Neutrophil (primary cell): ENCODE results near the gene GGACT.

Source experiments
- H3K27ac ChIP-seq: fragments of 200-600 bp; sonication (generic); 2 replicates; pipeline ENCODE4 v1.5.1; 2016; ENCODE audit warnings: mild to moderate bottlenecking, moderate library complexity
- H3K27me3 ChIP-seq: fragments of 200-600 bp; sonication (generic); 2 replicates; pipeline ENCODE4 v1.6.0; 2016; ENCODE audit warnings: mild to moderate bottlenecking
- H3K36me3 ChIP-seq: fragments of 200-600 bp; sonication (generic); 2 replicates; pipeline ENCODE4 v1.5.1; 2017
- H3K4me1 ChIP-seq, 2 experiments: fragments of 200-600 bp in 1 of 2; sonication (generic) in 1 of 2; 1 replicate in 1 of 2; 2 replicates in 1 of 2; pipeline versions ENCODE4 v1.5.1 to v1.6.1; 2013 to 2016; ENCODE audit warnings: low read depth in 1 of 2, low read length in 1 of 2, mild to moderate bottlenecking in 1 of 2, moderate library complexity in 1 of 2; ENCODE audit not compliant: control insufficient read depth in 1 of 2, insufficient read depth in 1 of 2
- H3K4me3 ChIP-seq, 2 experiments: fragments of 200-600 bp in 1 of 2; sonication (generic) in 1 of 2; 1 replicate in 1 of 2; 2 replicates in 1 of 2; pipeline ENCODE4 v1.5.1; 2013 to 2016; ENCODE audit warnings: low read depth in 1 of 2, low read length in 1 of 2, mild to moderate bottlenecking in 1 of 2, moderate library complexity in 1 of 2
- H3K9me3 ChIP-seq: fragments of 200-600 bp; sonication (generic); 2 replicates; pipeline ENCODE4 v1.5.1; 2016
- CTCF ChIP-seq: fragments of 200-600 bp; sonication (generic); IDR thresholded peaks from 2 replicates; pipeline ENCODE4 v1.5.1; 2016; ENCODE audit warnings: antibody characterized with exemption

The GGACT gene

GRCh38 chr13:100543872-100544602 lies 44.6 kb downstream of the GGACT start:
- H3K27me3 ChIP-seq = no peaks in the 10 kb centered on the region
- no peak overlapping the region for H3K4me3 ChIP-seq
- no peak overlapping the region for H3K27ac ChIP-seq
- no peaks in the 10 kb centered on the region for H3K9me3 ChIP-seq
- no peak for TF ChIP-seq CTCF
- H3K36me3 ChIP-seq = no peaks in the 10 kb centered on the region
- no peaks in the 10 kb centered on the region for H3K4me1 ChIP-seq

- TF ChIP-seq CTCF = no peak
- Histone ChIP-seq H3K4me1 (no peaks in the 10 kb centered on the region), H3K27ac (no peak overlapping the region), H3K9me3 (no peaks in the 10 kb centered on the region), H3K27me3 (no peaks in the 10 kb centered on the region), H3K4me3 (no peak overlapping the region), H3K36me3 (no peaks in the 10 kb centered on the region)
Observed at GRCh38 chr13:100542826-100543156, 45.8 kb downstream of the GGACT start.

- Histone ChIP-seq H3K27ac (no peak overlapping the region), H3K9me3 (no peaks in the 10 kb centered on the region)
- no peak for TF ChIP-seq CTCF
Observed at GRCh38 chr13:100541897-100542825, 46.4 kb downstream of the GGACT start.

GRCh38 chr13:100540621-100541020 lies 48.0 kb downstream of the GGACT start:
- Histone ChIP-seq H3K9me3 (no peaks in the 10 kb centered on the region), H3K27me3 (no peaks in the 10 kb centered on the region), H3K4me3 (no peak overlapping the region), H3K4me1 (no peaks in the 10 kb centered on the region), H3K27ac (no peak overlapping the region), H3K36me3 (no peaks in the 10 kb centered on the region)
- no peak for TF ChIP-seq CTCF

More at GRCh38 chr13:100541897-100542825, 46.4 kb downstream of the GGACT start:
- Histone ChIP-seq H3K36me3 (no peaks in the 10 kb centered on the region), H3K4me3 (no peak overlapping the region), H3K4me1 (no peaks in the 10 kb centered on the region), H3K27me3 (no peaks in the 10 kb centered on the region)

GRCh38 chr13:100537951-100538462 lies 50.6 kb downstream of the GGACT start:
- H3K27me3 ChIP-seq = no peaks in the 10 kb centered on the region

More at GRCh38 chr13:100537951-100538462, 50.6 kb downstream of the GGACT start:
- H3K27ac ChIP-seq = no peak overlapping the region
- H3K36me3 ChIP-seq = no peaks in the 10 kb centered on the region
- H3K9me3 ChIP-seq = no peaks in the 10 kb centered on the region
- H3K4me3 ChIP-seq = no peak overlapping the region
- no peak for TF ChIP-seq CTCF
- no peaks in the 10 kb centered on the region for H3K4me1 ChIP-seq
